ENCODE results near the gene WDR27. TPM values are rescaled to one million over a fixed set of nuclear protein-coding genes. Genes with fewer than 3 reads are reported as not detected.

WDR27 gene
- total RNA-seq, 2 donors from 2014 or later, result 19.6 to 59.1 TPM

Other genes starting within 250 kb of the WDR27 start
- 10 to 100 TPM; 18.8 to 20.0 TPM for gene C6orf120, start 97 bp upstream of the WDR27 start, total RNA-seq
- gene PHF10, start 22.5 kb upstream of the WDR27 start, total RNA-seq, result 10 to 100 TPM; 33.0 to 62.0 TPM
- gene DYNLT2, start 49.5 kb upstream of the WDR27 start, total RNA-seq, result 1 to 10 TPM; 1.5 to 2.6 TPM
- 10 to 100 TPM; 22.4 to 39.8 TPM for gene ERMARD, start 49.6 kb upstream of the WDR27 start, total RNA-seq

Data from natural killer cell treated with Interleukin-12 subunit alpha and Interleukin-12 subunit beta and Interleukin-15 and Interleukin-18, amount 100 ng/mL, for 72 hours (primary cell).